GM21723 (cell line): Measurements from ENCODE around the gene RUVBL1.
A peak's percentile ranks its signal among the peaks of the same experiment; 100 is the strongest.

Experiments used
- ATAC-seq: cut with Tn5 transposase; IDR thresholded peaks from one replicate; pipeline ENCODE4 v1.9.1; 2021; ENCODE audit warnings: mild to moderate bottlenecking, moderate library complexity; ENCODE audit not compliant: unreplicated experiment

Gene RUVBL1

GRCh38 chr3:128083980-128084674 is 39.5 kb downstream of the RUVBL1 start:
- no peak for ATAC-seq

- no peak for ATAC-seq
Observed at GRCh38 chr3:128083396-128083795, 40.2 kb downstream of the RUVBL1 start.

- no peak for ATAC-seq
Observed at GRCh38 chr3:128082546-128082945, 41.1 kb downstream of the RUVBL1 start.

- ATAC-seq, result no peak
Observed at GRCh38 chr3:128081846-128082245, 41.8 kb downstream of the RUVBL1 start.

- no peak for ATAC-seq
Observed at GRCh38 chr3:128081226-128081625, 42.4 kb downstream of the RUVBL1 start.

- ATAC-seq, result no peak
Observed at GRCh38 chr3:128080323-128081080, 43.1 kb downstream of the RUVBL1 start.

- no peak for ATAC-seq
Observed at GRCh38 chr3:128079823-128080222, 43.8 kb downstream of the RUVBL1 start.

- no peak for ATAC-seq
Observed at GRCh38 chr3:128078875-128079274, 44.7 kb downstream of the RUVBL1 start.

GRCh38 chr3:128078322-128078721 is 45.3 kb downstream of the RUVBL1 start:
- ATAC-seq, result no peak

- no peak for ATAC-seq
Observed at GRCh38 chr3:128077665-128078064, 45.9 kb downstream of the RUVBL1 start.

GRCh38 chr3:128077202-128077624 is 46.4 kb downstream of the RUVBL1 start:
- no peak for ATAC-seq

- ATAC-seq, result no peak
Observed at GRCh38 chr3:128076483-128077201, 47.0 kb downstream of the RUVBL1 start.

GRCh38 chr3:128075522-128076482 is 47.8 kb downstream of the RUVBL1 start:
- peak; percentile 66 for ATAC-seq

GRCh38 chr3:128074851-128075521 is 48.6 kb downstream of the RUVBL1 start:
- ATAC-seq, result peak; percentile 5

GRCh38 chr3:128073807-128074206 is 49.8 kb downstream of the RUVBL1 start:
- no peak for ATAC-seq

- no peak for ATAC-seq
Observed at GRCh38 chr3:128073185-128073725, 50.4 kb downstream of the RUVBL1 start.

- ATAC-seq, result no peak
Observed at GRCh38 chr3:128072454-128073184, 51.0 kb downstream of the RUVBL1 start.

GRCh38 chr3:128071771-128072453 is 51.7 kb downstream of the RUVBL1 start:
- no peak for ATAC-seq
